A549 (cell line): ENCODE results near the gene DDX4.

ENCODE experiments used
- CHD2 ChIP-seq: fragments of 150-350 bp; IDR thresholded peaks from 2 replicates; pipeline ENCODE4 v1.6.1; 2014; ENCODE audit warnings: low read length; ENCODE audit not compliant: partially characterized antibody
- TF ChIP-seq, protein P1 (sequence below): fragments of >200 bp; sonication (Bioruptor Twin); formaldehyde crosslinking; IDR thresholded peaks from 3 replicates; pipeline ENCODE4 v1.5.1; 2016

DNA sequence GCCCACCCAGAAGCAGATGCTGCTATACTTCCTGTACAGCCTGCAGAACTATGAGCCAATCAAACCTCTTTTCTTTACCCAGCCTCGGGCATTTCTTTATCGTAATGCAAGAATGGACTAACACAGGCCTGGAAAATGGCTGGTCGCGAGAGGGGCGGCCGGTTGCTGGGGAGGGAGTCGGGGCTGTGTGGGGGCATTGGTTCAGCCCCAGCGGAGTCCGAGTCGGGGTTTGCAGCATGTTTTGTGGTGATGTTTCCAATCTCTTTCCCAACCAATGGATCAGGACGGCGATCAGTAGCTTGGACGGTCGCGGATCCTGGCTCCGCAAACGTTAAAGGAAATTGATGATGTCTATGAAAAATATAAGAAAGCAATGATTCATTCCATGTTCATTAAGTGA lies 94.6 kb downstream of the DDX4 start:
- TF ChIP-seq, protein P1, sequence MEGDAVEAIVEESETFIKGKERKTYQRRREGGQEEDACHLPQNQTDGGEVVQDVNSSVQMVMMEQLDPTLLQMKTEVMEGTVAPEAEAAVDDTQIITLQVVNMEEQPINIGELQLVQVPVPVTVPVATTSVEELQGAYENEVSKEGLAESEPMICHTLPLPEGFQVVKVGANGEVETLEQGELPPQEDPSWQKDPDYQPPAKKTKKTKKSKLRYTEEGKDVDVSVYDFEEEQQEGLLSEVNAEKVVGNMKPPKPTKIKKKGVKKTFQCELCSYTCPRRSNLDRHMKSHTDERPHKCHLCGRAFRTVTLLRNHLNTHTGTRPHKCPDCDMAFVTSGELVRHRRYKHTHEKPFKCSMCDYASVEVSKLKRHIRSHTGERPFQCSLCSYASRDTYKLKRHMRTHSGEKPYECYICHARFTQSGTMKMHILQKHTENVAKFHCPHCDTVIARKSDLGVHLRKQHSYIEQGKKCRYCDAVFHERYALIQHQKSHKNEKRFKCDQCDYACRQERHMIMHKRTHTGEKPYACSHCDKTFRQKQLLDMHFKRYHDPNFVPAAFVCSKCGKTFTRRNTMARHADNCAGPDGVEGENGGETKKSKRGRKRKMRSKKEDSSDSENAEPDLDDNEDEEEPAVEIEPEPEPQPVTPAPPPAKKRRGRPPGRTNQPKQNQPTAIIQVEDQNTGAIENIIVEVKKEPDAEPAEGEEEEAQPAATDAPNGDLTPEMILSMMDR = no peak
- TF ChIP-seq CHD2 = no peak
